ENCODE results near the gene BTBD7.
"Not testable (repeated sequence)": the region's sequence is repeated elsewhere in the genome, so short reads cannot be mapped to it uniquely, and the experiment has no call there.

The BTBD7 gene, protein sequence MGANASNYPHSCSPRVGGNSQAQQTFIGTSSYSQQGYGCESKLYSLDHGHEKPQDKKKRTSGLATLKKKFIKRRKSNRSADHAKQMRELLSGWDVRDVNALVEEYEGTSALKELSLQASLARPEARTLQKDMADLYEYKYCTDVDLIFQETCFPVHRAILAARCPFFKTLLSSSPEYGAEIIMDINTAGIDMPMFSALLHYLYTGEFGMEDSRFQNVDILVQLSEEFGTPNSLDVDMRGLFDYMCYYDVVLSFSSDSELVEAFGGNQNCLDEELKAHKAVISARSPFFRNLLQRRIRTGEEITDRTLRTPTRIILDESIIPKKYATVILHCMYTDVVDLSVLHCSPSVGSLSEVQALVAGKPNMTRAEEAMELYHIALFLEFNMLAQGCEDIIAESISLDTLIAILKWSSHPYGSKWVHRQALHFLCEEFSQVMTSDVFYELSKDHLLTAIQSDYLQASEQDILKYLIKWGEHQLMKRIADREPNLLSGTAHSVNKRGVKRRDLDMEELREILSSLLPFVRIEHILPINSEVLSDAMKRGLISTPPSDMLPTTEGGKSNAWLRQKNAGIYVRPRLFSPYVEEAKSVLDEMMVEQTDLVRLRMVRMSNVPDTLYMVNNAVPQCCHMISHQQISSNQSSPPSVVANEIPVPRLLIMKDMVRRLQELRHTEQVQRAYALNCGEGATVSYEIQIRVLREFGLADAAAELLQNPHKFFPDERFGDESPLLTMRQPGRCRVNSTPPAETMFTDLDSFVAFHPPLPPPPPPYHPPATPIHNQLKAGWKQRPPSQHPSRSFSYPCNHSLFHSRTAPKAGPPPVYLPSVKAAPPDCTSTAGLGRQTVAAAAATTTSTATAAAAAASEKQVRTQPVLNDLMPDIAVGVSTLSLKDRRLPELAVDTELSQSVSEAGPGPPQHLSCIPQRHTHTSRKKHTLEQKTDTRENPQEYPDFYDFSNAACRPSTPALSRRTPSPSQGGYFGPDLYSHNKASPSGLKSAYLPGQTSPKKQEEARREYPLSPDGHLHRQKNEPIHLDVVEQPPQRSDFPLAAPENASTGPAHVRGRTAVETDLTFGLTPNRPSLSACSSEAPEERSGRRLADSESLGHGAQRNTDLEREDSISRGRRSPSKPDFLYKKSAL

GRCh38 chr14:93332853-93333630 is at the start of gene BTBD7:
TSS of gene BTBD7 (minus strand) at chr14:93333036. CDS start at chr14:93296051, 36,985 bp downstream.
- peak; percentile 96 for DNase-seq

GRCh38 chr14:93381644-93382043 is 48.8 kb upstream of the BTBD7 start:
- no peak for DNase-seq

DNA sequence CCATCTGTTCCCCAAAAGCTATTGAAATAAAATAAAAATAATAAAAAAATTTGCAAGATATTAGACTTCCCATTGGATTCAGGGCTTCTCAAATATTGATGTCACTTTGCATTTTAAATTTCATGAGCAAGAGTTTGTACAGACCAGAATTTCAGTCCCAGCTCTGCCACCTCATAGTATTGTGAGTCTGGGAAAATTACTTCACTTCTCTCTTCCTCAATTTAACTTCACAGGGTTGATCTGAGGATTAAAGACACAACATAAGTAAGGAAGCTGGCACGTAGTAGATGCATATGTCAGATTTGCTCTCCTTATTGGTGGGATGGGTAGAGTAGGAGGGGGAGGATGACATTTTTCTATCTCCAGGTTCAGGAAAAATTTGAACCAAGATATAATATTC is 47.0 kb upstream of the BTBD7 start:
- DNase-seq, result no peak

- no peak for DNase-seq
Measured at GRCh38 chr14:93375673-93376156, 42.9 kb upstream of the BTBD7 start.

DNA sequence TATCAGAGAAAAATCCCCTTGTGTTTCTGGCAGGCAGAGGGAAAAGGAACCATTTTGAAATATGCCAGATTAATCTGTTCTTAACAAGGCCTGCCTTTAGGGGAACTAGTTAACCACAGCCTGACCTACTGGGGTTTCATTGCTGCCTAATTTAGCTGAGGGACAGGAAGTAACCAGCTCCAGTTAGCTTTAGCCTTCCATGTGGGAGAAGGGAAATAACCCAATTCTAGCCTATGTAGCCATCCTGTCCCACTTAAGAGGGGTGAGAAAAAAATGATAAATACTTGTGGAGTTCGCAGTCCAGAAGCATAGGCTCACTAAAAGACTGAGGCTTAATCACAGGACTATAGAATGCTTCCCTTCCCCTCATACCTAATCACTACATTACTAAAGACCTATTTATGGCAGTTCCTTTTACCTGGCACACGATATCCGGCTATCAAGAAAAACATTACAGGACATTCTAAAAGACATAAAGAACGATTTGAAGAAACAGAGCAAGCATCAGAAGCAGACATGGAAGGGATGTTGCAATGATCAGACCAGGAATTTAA is 37.0 kb upstream of the BTBD7 start:
- no peak for DNase-seq

DNA sequence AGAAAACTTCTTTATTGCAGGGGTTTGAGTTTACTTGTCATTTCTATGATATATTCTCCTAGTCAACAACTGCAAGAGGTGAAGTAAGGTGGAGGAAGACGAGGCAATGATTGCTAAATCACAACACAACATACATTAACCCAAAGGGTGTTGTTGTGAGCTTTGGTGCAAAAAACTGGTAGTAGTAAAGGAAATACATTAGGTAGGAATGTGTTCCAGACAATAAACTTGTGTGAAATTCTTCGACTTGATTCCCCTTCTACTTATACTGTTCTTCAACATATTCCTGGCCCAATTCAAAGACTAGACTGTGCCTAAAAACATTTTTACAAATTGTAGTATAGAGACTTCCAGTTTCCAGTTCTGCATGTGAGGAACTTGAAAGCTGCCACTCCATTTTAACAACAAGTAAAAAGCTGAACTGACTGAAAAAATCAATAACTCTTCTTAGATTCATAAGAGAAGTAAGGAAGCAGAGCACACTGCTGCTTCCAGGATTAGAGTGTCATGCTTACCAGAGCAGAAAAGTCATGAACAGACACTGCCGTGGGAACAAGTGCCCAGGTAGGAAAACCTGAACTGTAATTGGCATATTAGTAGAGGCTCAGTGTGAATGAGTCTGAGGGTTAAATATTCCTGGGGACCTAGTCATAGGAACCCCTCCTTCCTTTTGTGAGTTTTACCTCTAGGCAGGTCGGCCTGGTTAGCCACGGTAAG is 36.3 kb upstream of the BTBD7 start:
- DNase-seq, result no peak

- DNase-seq, result not testable (repeated sequence)
Measured at GRCh38 chr14:93354873-93355272, 22.0 kb upstream of the BTBD7 start.

DNA sequence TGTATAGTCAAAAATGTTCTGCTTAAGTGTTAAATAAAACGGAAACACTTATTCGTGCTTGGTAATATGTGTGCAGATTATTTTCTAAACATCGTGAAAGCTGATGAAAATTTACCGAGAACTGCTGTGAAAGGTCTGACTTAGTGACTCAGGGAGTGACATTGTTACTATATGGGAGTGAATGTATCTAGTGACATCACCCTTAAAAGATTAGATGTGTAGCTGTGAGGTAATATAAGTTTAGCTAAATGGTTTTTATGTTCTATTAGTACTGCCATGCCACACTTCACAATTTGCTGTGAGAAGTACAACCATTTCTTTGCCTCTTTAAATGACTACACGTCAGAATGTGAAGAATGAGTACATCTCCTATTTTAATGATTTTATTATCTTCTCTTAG is 15.5 kb upstream of the BTBD7 start:
- DNase-seq, result no peak

DNA sequence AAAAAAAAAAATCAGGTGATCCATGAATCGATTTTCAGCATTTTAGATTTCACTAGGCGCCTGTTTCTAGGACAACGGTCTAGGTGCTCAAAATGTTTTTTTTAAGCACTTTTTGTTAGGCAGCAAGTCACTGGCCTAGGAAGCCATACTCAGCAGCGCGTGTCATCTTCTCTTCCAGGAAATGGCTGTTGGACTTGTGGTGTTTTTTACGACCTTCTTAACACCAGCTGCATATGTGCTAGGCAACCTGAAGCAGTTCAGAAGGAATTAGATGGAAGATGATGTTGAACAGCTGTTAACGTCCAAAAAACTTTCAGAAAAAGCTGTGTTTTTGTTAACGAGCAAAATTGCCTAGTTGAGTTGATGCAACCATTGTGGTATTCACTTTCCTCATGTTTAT is 15.0 kb upstream of the BTBD7 start:
- DNase-seq, result no peak

DNA sequence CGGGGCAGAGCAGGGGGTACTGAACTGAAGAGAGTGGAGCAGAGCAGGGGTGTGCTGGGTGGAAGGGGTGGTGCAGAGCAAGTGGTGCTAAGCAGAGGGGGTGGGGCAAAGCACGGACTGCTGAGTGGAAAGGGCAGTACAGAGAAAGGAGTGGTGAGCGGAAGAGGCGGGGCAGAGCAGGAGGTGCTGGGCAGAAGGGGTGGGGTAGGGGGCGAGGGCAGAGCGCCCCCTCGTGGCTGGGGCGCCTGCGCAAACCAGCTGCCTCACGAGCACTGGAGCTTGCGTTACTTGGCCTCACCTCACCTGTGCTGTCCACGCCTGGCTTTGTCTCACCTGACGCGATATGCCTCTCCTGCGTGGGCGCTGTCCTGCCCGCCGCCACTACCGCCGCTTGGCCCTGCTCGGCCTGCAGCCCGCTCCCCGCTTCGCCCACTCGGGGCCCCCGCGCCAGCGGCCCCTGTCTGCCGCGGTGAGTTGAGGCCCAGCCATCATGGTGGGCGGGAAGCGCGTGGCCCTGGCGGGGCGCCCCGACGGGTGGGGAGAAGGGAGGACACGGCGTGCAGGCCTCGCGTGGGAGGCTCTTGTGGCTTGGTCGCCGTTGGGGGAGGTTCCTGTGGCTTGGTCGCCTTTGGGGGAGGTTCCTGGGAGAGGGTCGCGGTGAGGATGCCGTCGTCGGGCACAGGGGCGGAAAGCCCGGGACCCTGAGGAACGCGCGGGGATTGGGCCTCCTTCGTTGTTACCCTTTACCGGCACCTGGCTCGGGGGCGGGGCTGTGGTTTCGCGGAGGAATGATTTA is 14.3 kb upstream of the BTBD7 start, which contains the start of gene COX8C:
COX8C (plus strand) TSS at position 257 of the 796 bp plus-strand sequence; CDS start at position 344, 87 bp downstream.
- no peak for DNase-seq

GRCh38 chr14:93343797-93344196 is 11.0 kb upstream of the BTBD7 start:
- no peak for DNase-seq

DNA sequence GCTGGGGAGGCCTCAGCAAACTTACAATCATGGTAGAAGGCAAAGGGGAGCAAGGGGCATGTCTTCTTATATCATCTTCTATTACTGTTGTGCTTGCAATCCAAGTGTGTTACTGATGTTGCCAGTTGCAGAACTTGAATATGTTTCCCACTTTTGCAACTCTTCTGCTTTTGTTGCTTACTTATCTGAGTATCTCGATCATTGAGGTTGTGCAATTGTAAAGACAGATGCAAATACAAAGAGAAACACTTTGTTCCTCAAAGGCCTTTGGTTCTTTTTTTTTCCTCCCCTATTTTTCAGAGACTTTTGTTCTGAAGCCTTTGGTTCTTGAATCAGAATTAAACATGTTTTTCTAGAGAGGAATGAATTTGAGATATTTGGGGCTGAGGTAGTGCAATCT is 10.4 kb upstream of the BTBD7 start:
- DNase-seq, result no peak

DNA sequence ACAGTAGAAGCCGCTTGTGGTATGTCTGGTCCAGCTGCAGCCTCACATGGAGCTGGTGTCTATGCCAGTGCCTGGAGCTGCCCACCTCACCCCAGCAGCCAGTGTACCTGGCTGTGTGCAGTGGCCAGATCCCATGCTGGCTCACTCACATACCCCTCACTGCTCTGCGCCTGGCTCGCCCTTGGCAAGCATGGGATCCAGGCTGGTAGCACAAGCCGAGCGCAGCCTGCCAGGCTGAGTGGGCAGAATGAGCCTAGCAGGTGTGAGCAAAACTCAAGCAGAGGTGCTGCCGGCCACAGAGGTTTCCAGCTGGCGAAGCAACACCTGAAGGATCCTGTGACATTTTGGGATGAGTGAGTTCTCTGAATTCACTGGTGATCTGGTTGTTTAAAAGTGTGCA is 5.0 kb upstream of the BTBD7 start:
- no peak for DNase-seq

- no peak for DNase-seq
Measured at GRCh38 chr14:93337143-93337753, 4.4 kb upstream of the BTBD7 start.

- no peak for DNase-seq
Measured at GRCh38 chr14:93333631-93334103, 831 bp upstream of the BTBD7 start.

DNA sequence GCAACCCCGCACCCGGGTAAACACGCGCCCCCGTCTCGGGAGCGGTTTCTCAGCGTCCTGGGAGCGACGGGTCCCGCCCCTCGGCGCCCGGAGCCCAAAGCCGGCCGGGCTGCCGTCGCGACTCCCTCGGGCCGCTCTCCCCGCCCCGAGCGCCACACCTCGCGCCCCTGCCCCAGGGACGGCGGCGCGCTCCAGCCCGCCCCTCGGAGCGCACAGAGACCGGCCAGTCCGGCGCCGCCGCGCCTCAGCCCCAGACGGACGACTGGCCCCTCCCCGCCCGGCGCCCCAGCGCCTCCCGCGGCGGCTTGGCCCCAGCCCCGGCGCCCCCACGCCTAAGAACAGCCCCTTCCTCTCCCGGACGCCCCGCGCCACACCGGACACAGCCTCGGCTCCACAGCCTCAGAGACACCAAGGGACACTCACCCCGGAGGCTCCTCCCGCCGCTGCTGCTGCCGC is 411 bp downstream of the BTBD7 start:
- DNase-seq, result peak; percentile 81

- DNase-seq, result no peak
Measured at GRCh38 chr14:93331728-93332396, 974 bp downstream of the BTBD7 start.

DNA sequence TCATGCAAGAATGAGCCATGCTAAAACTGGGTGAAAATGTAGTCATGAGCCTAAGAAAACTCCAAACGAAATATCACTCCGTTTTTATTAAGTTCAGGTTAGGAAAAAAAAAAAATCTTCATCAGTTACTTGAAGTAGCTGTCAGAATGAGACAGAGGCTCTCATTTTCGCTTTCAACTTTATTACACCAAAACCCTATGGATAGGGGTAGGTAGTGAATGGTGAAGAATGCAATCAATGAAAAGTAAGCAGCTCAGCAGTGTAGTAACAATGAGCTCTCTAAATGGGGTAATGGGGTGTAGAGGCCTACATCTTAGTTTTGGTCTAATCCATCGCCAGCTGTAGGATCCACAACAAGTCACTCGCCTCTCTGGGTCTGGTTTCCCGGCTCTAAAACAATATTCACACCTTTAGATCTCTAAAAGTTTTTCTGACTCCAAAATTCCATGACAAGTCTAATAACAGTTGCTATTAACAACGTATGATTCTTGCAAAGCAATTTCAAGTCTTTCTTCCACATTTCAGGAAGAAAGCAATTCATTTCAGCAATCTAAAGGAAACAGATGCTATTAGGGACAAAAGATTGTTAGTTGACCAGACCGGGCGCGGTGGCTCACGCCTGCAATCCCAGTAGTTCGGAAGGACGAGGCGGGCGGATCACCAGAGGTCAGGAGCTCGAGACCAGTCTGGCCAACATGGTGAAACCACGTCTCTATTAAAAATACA is 1.7 kb downstream of the BTBD7 start:
- DNase-seq, result no peak
